Activated CD8-positive, alpha-beta memory T cell treated with anti-CD3 and anti-CD28 coated beads for 48 hours (primary cell): ENCODE results near the gene GRIK4.
"Not testable (repeated sequence)": the region's sequence is repeated elsewhere in the genome, so short reads cannot be mapped to it uniquely, and the experiment has no call there.

Experiments used
- DNase-seq, 3 experiments: peaks; one replicate each; pipeline ENCODE4 v3.0.0-alpha.2; 2020; ENCODE audit warnings: low read depth in 2 of 3, low spot score in 2 of 3

Gene GRIK4

GRCh38 chr11:121029813-121030445 is 518.4 kb downstream of the GRIK4 start:
- DNase-seq: no peak

GRCh38 chr11:121031167-121031566 is 519.6 kb downstream of the GRIK4 start:
- no peak for DNase-seq

- not testable (repeated sequence) for DNase-seq
Observed at GRCh38 chr11:121031648-121032047, 520.1 kb downstream of the GRIK4 start.

- no peak for DNase-seq
Observed at GRCh38 chr11:121032546-121032945, 521.0 kb downstream of the GRIK4 start.

- DNase-seq: no peak
Observed at GRCh38 chr11:121033635-121034034, 522.1 kb downstream of the GRIK4 start.

- DNase-seq: no peak
Observed at GRCh38 chr11:121035169-121035755, 523.7 kb downstream of the GRIK4 start.

GRCh38 chr11:121035780-121036179 is 524.2 kb downstream of the GRIK4 start:
- DNase-seq: no peak

- DNase-seq: no peak
Observed at GRCh38 chr11:121037016-121037415, 525.5 kb downstream of the GRIK4 start.
